PC-9 (cell line): Measurements from ENCODE around the gene MAN2C1. TPM values are rescaled to one million over a fixed set of nuclear protein-coding genes. Genes with fewer than 3 reads are reported as not detected.

Experiments used
- BruUV-seq: library from RNA; stranded (reverse); fragments of 400-500 nt; replicated peaks from 2 replicates; lab custom pipeline; 2021; lab: Mats Ljungman, UMichigan
- CTCF ChIA-PET: fragments of 300-600 bp; sonication (Branson Sonifier 250); formaldehyde crosslinking; loops from one replicate; lab custom pipeline; 2022; ENCODE audit warnings: antibody characterized with exemption; lab: Charles Lee
- POLR2A ChIA-PET: fragments of 300-600 bp; sonication (Branson Sonifier 250); formaldehyde crosslinking; loops from one replicate; lab custom pipeline; 2022; ENCODE audit warnings: antibody characterized with exemption; ENCODE audit not compliant: unreplicated experiment; lab: Charles Lee
- DNase-seq, 2 experiments: peaks; one replicate each; pipeline versions ENCODE4 v3.0.0 to v3.0.0-alpha.2; 2015 to 2022; ENCODE audit warnings: mixed read lengths in 1 of 2
- H2AFZ ChIP-seq: fragments of 200-600 bp; sonication (generic); 2 replicates; pipeline ENCODE4 v1.8.1; 2017; ENCODE audit warnings: antibody characterized with exemption
- H3F3A ChIP-seq: fragments of 200-600 bp; sonication (generic); 2 replicates; pipeline ENCODE4 v1.8.1; 2017; ENCODE audit warnings: antibody characterized with exemption, mild to moderate bottlenecking, low read depth; ENCODE audit not compliant: insufficient read depth
- H3K27ac ChIP-seq: fragments of 200-600 bp; sonication (generic); 2 replicates; pipeline ENCODE4 v1.6.1; 2016; ENCODE audit warnings: mixed run types
- H3K27me3 ChIP-seq: fragments of 200-600 bp; sonication (generic); 2 replicates; pipeline ENCODE4 v1.6.1; 2016; ENCODE audit warnings: low read depth, mixed run types; ENCODE audit not compliant: insufficient read depth
- H3K36me3 ChIP-seq: fragments of 200-600 bp; sonication (generic); 2 replicates; pipeline ENCODE4 v1.6.1; 2016; ENCODE audit warnings: low read depth, mixed run types
- H3K4me1 ChIP-seq: fragments of 200-600 bp; sonication (generic); replicated peaks from 2 replicates; pipeline ENCODE4 v1.6.1; 2016; ENCODE audit warnings: mixed run types; ENCODE audit not compliant: insufficient read depth
- H3K4me2 ChIP-seq: fragments of 200-600 bp; sonication (generic); 2 replicates; pipeline ENCODE4 v1.6.1; 2017; ENCODE audit warnings: mixed run types
- H3K4me3 ChIP-seq: fragments of 200-600 bp; sonication (generic); 2 replicates; pipeline ENCODE4 v1.6.1; 2016; ENCODE audit warnings: mixed run types
- H3K79me2 ChIP-seq: fragments of 200-600 bp; sonication (generic); 2 replicates; pipeline ENCODE4 v1.6.1; 2017; ENCODE audit warnings: low read depth, mixed run types
- H3K9me2 ChIP-seq: fragments of 200-600 bp; sonication (generic); 2 replicates; pipeline ENCODE4 v1.8.1; 2017; ENCODE audit warnings: mild to moderate bottlenecking; ENCODE audit not compliant: insufficient read depth
- H3K9me3 ChIP-seq: fragments of 200-600 bp; sonication (generic); 2 replicates; pipeline ENCODE4 v1.8.1; 2016; ENCODE audit warnings: low read depth; ENCODE audit not compliant: insufficient read depth
- H4K20me1 ChIP-seq: fragments of 200-600 bp; sonication (generic); 2 replicates; pipeline ENCODE4 v1.8.1; 2017; ENCODE audit not compliant: insufficient read depth
- EZH2 ChIP-seq: fragments of 200-600 bp; sonication (generic); IDR thresholded peaks from 2 replicates; pipeline ENCODE4 v1.8.0; 2017; ENCODE audit warnings: antibody characterized with exemption, low read depth
- intact Hi-C: fragments of 100-400 bp; cut with micrococcal nuclease; formaldehyde crosslinking; loops from one replicate; pipeline ENCODE4 v1.10.0; 2022; ENCODE audit not compliant: unreplicated experiment
- total RNA-seq: library from RNA; stranded (reverse); gene quantifications from 2 replicates; pipeline ENCODE4 v1.2.3, GENCODE V29; 2021
- TF ChIP-seq, protein P1 (sequence below): fragments of 200-600 bp; sonication (generic); conservative IDR thresholded peaks from 2 replicates; pipeline ENCODE4 v1.6.1; 2017; ENCODE audit warnings: mixed run types, antibody characterized with exemption, mild to moderate bottlenecking, moderate library complexity

The MAN2C1 gene
- total RNA-seq, 1 experiment from 2014 or later: 94.3 TPM

DNA sequence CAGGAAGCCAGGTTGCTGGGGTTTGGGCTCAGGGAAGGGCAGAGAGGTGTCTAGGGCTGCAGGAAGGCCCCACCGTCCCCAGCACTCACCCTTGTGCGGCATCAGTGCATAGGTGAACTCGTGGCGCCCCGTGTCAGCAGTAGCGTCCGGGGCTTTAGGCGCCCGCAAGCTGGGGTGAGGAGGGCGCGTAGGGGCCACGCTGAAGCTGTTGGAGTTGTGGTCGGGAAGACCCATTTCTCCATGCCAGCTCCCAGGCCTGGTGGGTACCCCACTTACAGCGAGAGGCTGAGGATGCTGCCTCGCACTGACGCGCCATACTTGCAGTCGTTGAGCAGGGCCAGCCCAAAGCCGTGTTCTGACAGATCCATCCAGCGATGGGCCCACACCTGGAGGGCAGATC, 11.9 kb downstream of the MAN2C1 start:
- no peak for DNase-seq
- Histone ChIP-seq H3K9me3 (no peaks in the 10 kb centered on the region), H3K4me1 (no peaks in the 10 kb centered on the region), H4K20me1 (no peaks in the 10 kb centered on the region), H2AFZ (no peak overlapping the region), H3K4me3 (no peak overlapping the region), H3K27me3 (no peaks in the 10 kb centered on the region), H3K36me3 (no peaks in the 10 kb centered on the region), H3K4me2 (no peak overlapping the region), H3K27ac (no peak overlapping the region), H3K79me2 (no peaks in the 10 kb centered on the region), H3F3A (no peaks in the 10 kb centered on the region), H3K9me2 (no peaks in the 10 kb centered on the region)
- ChIA-PET CTCF (no interaction called here), POLR2A (no interaction called here)
- BruUV-seq: no TSS peak
- intact Hi-C loops: no loop called here
- TF ChIP-seq, protein P1, sequence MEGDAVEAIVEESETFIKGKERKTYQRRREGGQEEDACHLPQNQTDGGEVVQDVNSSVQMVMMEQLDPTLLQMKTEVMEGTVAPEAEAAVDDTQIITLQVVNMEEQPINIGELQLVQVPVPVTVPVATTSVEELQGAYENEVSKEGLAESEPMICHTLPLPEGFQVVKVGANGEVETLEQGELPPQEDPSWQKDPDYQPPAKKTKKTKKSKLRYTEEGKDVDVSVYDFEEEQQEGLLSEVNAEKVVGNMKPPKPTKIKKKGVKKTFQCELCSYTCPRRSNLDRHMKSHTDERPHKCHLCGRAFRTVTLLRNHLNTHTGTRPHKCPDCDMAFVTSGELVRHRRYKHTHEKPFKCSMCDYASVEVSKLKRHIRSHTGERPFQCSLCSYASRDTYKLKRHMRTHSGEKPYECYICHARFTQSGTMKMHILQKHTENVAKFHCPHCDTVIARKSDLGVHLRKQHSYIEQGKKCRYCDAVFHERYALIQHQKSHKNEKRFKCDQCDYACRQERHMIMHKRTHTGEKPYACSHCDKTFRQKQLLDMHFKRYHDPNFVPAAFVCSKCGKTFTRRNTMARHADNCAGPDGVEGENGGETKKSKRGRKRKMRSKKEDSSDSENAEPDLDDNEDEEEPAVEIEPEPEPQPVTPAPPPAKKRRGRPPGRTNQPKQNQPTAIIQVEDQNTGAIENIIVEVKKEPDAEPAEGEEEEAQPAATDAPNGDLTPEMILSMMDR: no peak
- no peak for TF ChIP-seq EZH2

DNA sequence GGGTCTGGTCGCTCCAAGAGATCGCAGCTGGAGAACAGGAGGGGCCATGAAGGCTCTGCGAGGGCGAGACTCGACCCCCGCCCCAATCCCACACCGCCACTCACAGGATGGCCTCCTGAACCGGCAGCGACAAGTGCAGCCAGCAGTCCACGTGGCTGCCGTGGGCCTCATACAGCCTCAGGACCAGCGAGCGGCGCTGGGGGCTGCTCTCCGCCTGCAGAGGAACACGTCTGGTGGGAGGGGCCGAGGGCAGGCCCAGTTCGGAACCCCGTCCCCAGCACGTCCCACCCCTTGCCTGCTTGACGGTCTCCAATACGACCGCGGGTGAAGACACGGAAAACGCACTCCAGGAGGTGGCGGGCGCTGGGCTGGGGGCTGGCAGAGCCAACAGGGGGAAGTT, 12.4 kb downstream of the MAN2C1 start:
- ChIA-PET POLR2A (no interaction called here), CTCF (no interaction called here)
- Histone ChIP-seq H3K4me2 (no peak overlapping the region), H3K27me3 (no peaks in the 10 kb centered on the region), H3F3A (no peaks in the 10 kb centered on the region), H3K36me3 (no peaks in the 10 kb centered on the region), H3K9me2 (no peaks in the 10 kb centered on the region), H3K27ac (no peak overlapping the region), H3K4me3 (no peak overlapping the region), H4K20me1 (no peaks in the 10 kb centered on the region), H3K79me2 (no peaks in the 10 kb centered on the region), H3K4me1 (no peaks in the 10 kb centered on the region), H2AFZ (no peak overlapping the region), H3K9me3 (no peaks in the 10 kb centered on the region)
- TF ChIP-seq, protein P1: no peak
- TF ChIP-seq EZH2: no peak
- BruUV-seq: no TSS peak
- no peak for DNase-seq
- intact Hi-C loops: no loop called here

DNA sequence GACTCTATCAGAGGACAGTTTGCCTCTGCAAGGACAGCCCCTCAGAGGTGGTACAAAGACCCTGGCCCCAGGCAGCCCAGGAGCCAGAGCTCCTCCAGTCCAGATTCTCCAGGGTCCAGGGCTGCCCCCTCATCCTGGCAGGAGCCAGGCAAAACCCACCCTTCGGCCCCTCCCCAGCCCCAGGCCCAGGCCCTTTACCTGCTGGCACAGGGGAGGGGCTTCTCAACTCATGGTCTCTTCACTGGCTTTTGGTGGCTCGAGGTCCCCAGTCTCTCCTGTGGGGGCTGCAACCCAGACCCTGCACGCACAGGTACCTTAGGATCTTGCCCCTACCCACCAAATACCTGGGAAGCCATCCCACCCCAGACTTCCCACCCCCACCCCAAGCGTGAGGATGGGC, 13.0 kb downstream of the MAN2C1 start:
- no peak for DNase-seq
- no TSS peak for BruUV-seq
- Histone ChIP-seq H3K36me3 (no peaks in the 10 kb centered on the region), H3F3A (no peaks in the 10 kb centered on the region), H3K4me3 (no peak overlapping the region), H3K9me3 (no peaks in the 10 kb centered on the region), H3K27me3 (no peaks in the 10 kb centered on the region), H3K79me2 (no peaks in the 10 kb centered on the region), H3K27ac (no peak overlapping the region), H4K20me1 (no peaks in the 10 kb centered on the region), H3K4me1 (no peaks in the 10 kb centered on the region), H3K9me2 (no peaks in the 10 kb centered on the region), H2AFZ (no peak overlapping the region), H3K4me2 (no peak overlapping the region)
- ChIA-PET CTCF (no interaction called here), POLR2A (no interaction called here)
- TF ChIP-seq, protein P1: no peak
- TF ChIP-seq EZH2: no peak
- intact Hi-C loops: no loop called here
